HTERT RPE-1 (cell line): ENCODE measurements around the gene RPTOR.

ENCODE experiments used
- in situ Hi-C: fragments of 300-500 bp; cut with MboI; formaldehyde crosslinking; loops from 4 replicates; pipeline ENCODE4 v1.14.3; 2020; ENCODE audit warnings: low sequenced_read_pairs

RPTOR gene

GRCh38 chr17:80636361-80637018, 91.9 kb downstream of the RPTOR start:
- in situ Hi-C loops: no loop called here

GRCh38 chr17:80637048-80637781, 92.6 kb downstream of the RPTOR start:
- in situ Hi-C loops: no loop called here

GRCh38 chr17:80639658-80640057, 95.0 kb downstream of the RPTOR start:
- in situ Hi-C loops: no loop called here

GRCh38 chr17:80640366-80641084, 95.9 kb downstream of the RPTOR start:
- in situ Hi-C loops: no loop called here

- in situ Hi-C loops: no loop called here
Observed at GRCh38 chr17:80643326-80644099, 98.9 kb downstream of the RPTOR start.

GRCh38 chr17:80644536-80644935, 99.9 kb downstream of the RPTOR start:
- in situ Hi-C loops: no loop called here

GRCh38 chr17:80645706-80646325, 101.2 kb downstream of the RPTOR start:
- in situ Hi-C loops: no loop called here

- in situ Hi-C loops: no loop called here
Observed at GRCh38 chr17:80646328-80646727, 101.7 kb downstream of the RPTOR start.

- in situ Hi-C loops: no loop called here
Observed at GRCh38 chr17:80647746-80648145, 103.1 kb downstream of the RPTOR start.

GRCh38 chr17:80649200-80649644, 104.6 kb downstream of the RPTOR start:
- in situ Hi-C loops: no loop called here

GRCh38 chr17:80649672-80650330, 105.2 kb downstream of the RPTOR start:
- in situ Hi-C loops: no loop called here

- in situ Hi-C loops: no loop called here
Observed at GRCh38 chr17:80650331-80650672, 105.7 kb downstream of the RPTOR start.

- in situ Hi-C loops: no loop called here
Observed at GRCh38 chr17:80650751-80651518, 106.3 kb downstream of the RPTOR start.

GRCh38 chr17:80652756-80653330, 108.2 kb downstream of the RPTOR start:
- in situ Hi-C loops: no loop called here

- in situ Hi-C loops: no loop called here
Observed at GRCh38 chr17:80653856-80654255, 109.2 kb downstream of the RPTOR start.

GRCh38 chr17:80655608-80656007, 111.0 kb downstream of the RPTOR start:
- in situ Hi-C loops: no loop called here

- in situ Hi-C loops: no loop called here
Observed at GRCh38 chr17:80656590-80656989, 112.0 kb downstream of the RPTOR start.

GRCh38 chr17:80657561-80657960, 112.9 kb downstream of the RPTOR start:
- in situ Hi-C loops: no loop called here

GRCh38 chr17:80658821-80659220, 114.2 kb downstream of the RPTOR start:
- in situ Hi-C loops: no loop called here
